ENCODE results near the gene VAMP2.

VAMP2 gene

GRCh38 chr17:8162233-8162996 lies at the start of gene VAMP2:
Gene VAMP2 (minus strand): TSS chr17:8162948. CDS start chr17:8162879, 69 bp downstream.
- no peak for DNase-seq

GRCh38 chr17:8210761-8211458 lies 48.2 kb upstream of the VAMP2 start:
- no peak for DNase-seq

- peak; percentile 47 for DNase-seq
Measured at GRCh38 chr17:8209907-8210760, 47.4 kb upstream of the VAMP2 start, which contains the start of gene AURKB. Gene AURKB (minus strand): TSS chr17:8210575. CDS start chr17:8210224, 351 bp downstream.

GRCh38 chr17:8206536-8206935 lies 43.8 kb upstream of the VAMP2 start:
- no peak for DNase-seq

GRCh38 chr17:8204761-8205555 lies 42.2 kb upstream of the VAMP2 start:
- no peak for DNase-seq

GRCh38 chr17:8192070-8192815 lies 29.5 kb upstream of the VAMP2 start:
- DNase-seq = no peak

- DNase-seq = no peak
Measured at GRCh38 chr17:8190506-8190905, 27.8 kb upstream of the VAMP2 start.

GRCh38 chr17:8189711-8190477 lies 27.1 kb upstream of the VAMP2 start, which contains the start of gene BORCS6:
Gene BORCS6 (minus strand): TSS chr17:8190180. CDS start chr17:8190140, 40 bp downstream.
- DNase-seq = peak; percentile 64

- no peak for DNase-seq
Measured at GRCh38 chr17:8189041-8189710, 26.4 kb upstream of the VAMP2 start.

GRCh38 chr17:8188263-8188839 lies 25.6 kb upstream of the VAMP2 start:
- DNase-seq = no peak

- peak; percentile 55 for DNase-seq
Measured at GRCh38 chr17:8187517-8188262, 24.9 kb upstream of the VAMP2 start.

GRCh38 chr17:8186787-8187516 lies 24.2 kb upstream of the VAMP2 start:
- DNase-seq = peak; percentile 89

GRCh38 chr17:8186446-8186786 lies 23.7 kb upstream of the VAMP2 start:
- DNase-seq = no peak

GRCh38 chr17:8185582-8186445 lies 23.1 kb upstream of the VAMP2 start:
- DNase-seq = peak; percentile 12

- DNase-seq = no peak
Measured at GRCh38 chr17:8176998-8177731, 14.4 kb upstream of the VAMP2 start.

GRCh38 chr17:8176197-8176940 lies 13.6 kb upstream of the VAMP2 start, which contains the start of gene TMEM107:
Gene TMEM107 (minus strand): TSS chr17:8176380. CDS start chr17:8176286, 94 bp downstream.
- DNase-seq = peak; percentile 41
